Measurements from ENCODE around the gene USP48. TPM values are rescaled to one million over a fixed set of nuclear protein-coding genes. Genes with fewer than 3 reads are reported as not detected.

Gene USP48
- total and polyA plus RNA-seq, 2 of the 13 experiments (the other 11 are each of a cell fraction or from before 2014, with no cell fraction given), result 30.4 to 30.7 TPM

DNA sequence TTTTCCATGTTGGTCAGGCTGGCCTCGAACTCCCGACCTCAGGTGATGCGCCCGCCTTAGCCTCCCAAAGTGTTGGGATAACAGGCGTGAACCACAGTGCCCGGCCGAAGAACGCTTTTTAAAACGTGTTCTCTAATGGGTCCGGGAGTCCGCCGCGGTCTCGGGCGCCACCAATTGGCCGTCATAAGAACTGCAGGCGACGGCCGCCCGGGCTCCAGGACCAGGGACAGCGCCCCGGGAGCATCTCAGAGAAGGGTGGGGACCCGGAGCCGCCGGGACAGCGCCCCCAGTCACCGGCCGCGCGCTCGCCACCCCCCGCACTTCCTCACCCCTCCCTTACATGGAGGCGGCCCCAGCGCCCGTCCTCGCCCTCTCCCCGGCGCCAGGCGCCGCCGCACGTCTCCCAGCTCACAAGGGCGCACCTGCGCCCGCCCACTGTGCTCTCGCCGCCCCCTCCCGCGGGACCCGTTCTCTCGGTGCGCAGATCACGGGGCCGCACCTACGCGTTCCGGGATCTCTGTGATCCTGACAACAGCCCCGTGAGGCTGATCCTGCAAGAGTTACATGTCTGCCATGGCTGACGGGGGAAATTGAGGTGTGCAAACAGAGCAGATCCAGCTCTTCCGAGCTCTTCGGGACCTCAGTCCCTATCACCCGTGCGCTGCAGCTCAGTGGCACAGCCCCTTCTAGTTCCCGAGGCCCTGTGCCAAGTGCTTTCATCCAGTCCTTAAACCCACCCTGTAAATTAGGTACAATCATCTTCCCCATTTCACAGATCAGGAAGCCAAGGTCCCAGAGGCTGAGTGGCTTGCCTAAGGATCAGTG is 123.6 kb downstream of the USP48 start:
- H2AFZ ChIP-seq (ENCODE audit: low read length), result no peak overlapping the region
- ChIA-PET POLR2A (interaction anchor here (1.7 kb wide), 1 partner anchor 10 kb away, joined by 5 read pairs; the partner anchor contains the start of gene RAP1GAP), CTCF (ENCODE audit: low intra/inter-chr PET ratio, low total read pairs) (interaction anchor here (1.5 kb wide), 1 partner anchor 151 kb away, joined by 6 read pairs; no protein-coding TSS in a partner anchor)
- no peaks in the 10 kb centered on the region for H3K36me3 ChIP-seq (replicated peaks in 1 of 2; ENCODE audit: control insufficient read depth in 1 of 2, insufficient read depth in 2 of 2, low read length in 2 of 2)
- peak overlapping the region; percentile 56 for H3K4me2 ChIP-seq (ENCODE audit: low read depth, low read length)
- peaks cover 50% of the 10 kb centered on the region for H4K20me1 ChIP-seq (ENCODE audit: insufficient read depth, low read length)
- H3K9ac ChIP-seq (ENCODE audit: insufficient read depth, low read depth, low read length), result no peak overlapping the region; the same call in 1 of the 2 replicates
- no TSS peak for BruUV-seq (replicated peaks)
- peak; percentile 58 for DNase-seq (ENCODE audit: low spot score)
- intact Hi-C loops (cut with micrococcal nuclease; ENCODE audit: unreplicated experiment) (loop anchor here (2.0 kb wide), 1 partner anchor 65 kb away; no protein-coding TSS in a partner anchor), in situ Hi-C loops (cut with HindIII; ENCODE audit: extremely low pct_ligation_motif_present, low pct_unique_long_range_greater_than_20kb) (loop anchor here (5.0 kb wide), 1 partner anchor 147 kb away; no protein-coding TSS in a partner anchor)
- FAIRE-seq, result no peak
- H3K4me1 ChIP-seq (ENCODE audit: insufficient read depth, low read length), result peaks cover 20% of the 10 kb centered on the region
- ATAC-seq, result peak; percentile 81
- H3K27me3 ChIP-seq (ENCODE audit: control insufficient read depth in 1 of 2, insufficient read depth in 2 of 2, low read length in 2 of 2), result no peaks in the 10 kb centered on the region
- WGBS (ENCODE audit: low lambda C conversion rate), result 17% methylated on average over 19 of the region's 64 CpGs
- no peaks in the 10 kb centered on the region for H3K9me3 ChIP-seq (ENCODE audit: low read length)
- peak overlapping the region in 1 of 3 experiments; percentile 61; a peak in 3 of 6 replicates for H3K4me3 ChIP-seq (replicated peaks in 1 of 3; ENCODE audit: insufficient read depth in 1 of 3, low read depth in 2 of 3, low read length in 3 of 3)
- H3K27ac ChIP-seq (ENCODE audit: extremely low read length, insufficient read depth, low read length), result no peak overlapping the region
- H3K79me2 ChIP-seq (ENCODE audit: insufficient read depth, low read length), result no peaks in the 10 kb centered on the region
- TF ChIP-seq KMT2B (CRISPR knock-in tag; IDR thresholded peaks at IDR 0.05) (peak; percentile 85), GTF3A (CRISPR knock-in tag; conservative IDR thresholded peaks at IDR 0.05) (0 out of 2 replicates have a peak, but pooled peaks have one; percentile 32), SMYD3 (CRISPR knock-in tag; IDR thresholded peaks at IDR 0.05) (no peak), ZNF792 (CRISPR knock-in tag; IDR thresholded peaks at IDR 0.05) (peak; percentile 97), RFXANK (CRISPR knock-in tag; IDR thresholded peaks at IDR 0.05) (peak; percentile 93; the same call in 1 of the 2 replicates), SMAD3 (CRISPR knock-in tag; IDR thresholded peaks at IDR 0.05) (peak; percentile 99), ZNF615 (CRISPR knock-in tag; IDR thresholded peaks at IDR 0.05; ENCODE audit: borderline replicate concordance) (peak; percentile 92; the same call in 1 of the 2 replicates), E2F1 (CRISPR knock-in tag; IDR thresholded peaks at IDR 0.05) (peak; percentile 50; the same call in 1 of the 2 replicates), EED (CRISPR knock-in tag; IDR thresholded peaks at IDR 0.05) (peak; percentile 84), USF2 (IDR thresholded peaks at IDR 0.05; ENCODE audit: low read depth, low read length) (no peak), USF2 (CRISPR knock-in tag; IDR thresholded peaks at IDR 0.05; ENCODE audit: borderline replicate concordance) (no peak), SP2 (CRISPR knock-in tag; IDR thresholded peaks at IDR 0.05) (no peak)
- TF ChIP-seq, protein P1, sequence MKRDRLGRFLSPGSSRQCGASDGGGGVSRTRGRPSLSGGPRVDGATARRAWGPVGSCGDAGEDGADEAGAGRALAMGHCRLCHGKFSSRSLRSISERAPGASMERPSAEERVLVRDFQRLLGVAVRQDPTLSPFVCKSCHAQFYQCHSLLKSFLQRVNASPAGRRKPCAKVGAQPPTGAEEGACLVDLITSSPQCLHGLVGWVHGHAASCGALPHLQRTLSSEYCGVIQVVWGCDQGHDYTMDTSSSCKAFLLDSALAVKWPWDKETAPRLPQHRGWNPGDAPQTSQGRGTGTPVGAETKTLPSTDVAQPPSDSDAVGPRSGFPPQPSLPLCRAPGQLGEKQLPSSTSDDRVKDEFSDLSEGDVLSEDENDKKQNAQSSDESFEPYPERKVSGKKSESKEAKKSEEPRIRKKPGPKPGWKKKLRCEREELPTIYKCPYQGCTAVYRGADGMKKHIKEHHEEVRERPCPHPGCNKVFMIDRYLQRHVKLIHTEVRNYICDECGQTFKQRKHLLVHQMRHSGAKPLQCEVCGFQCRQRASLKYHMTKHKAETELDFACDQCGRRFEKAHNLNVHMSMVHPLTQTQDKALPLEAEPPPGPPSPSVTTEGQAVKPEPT (CRISPR knock-in tag; IDR thresholded peaks at IDR 0.05; ENCODE audit: low read depth), result 0 out of 2 replicates have a peak, but pooled peaks have one; percentile 36
- TF ChIP-seq, protein P2, sequence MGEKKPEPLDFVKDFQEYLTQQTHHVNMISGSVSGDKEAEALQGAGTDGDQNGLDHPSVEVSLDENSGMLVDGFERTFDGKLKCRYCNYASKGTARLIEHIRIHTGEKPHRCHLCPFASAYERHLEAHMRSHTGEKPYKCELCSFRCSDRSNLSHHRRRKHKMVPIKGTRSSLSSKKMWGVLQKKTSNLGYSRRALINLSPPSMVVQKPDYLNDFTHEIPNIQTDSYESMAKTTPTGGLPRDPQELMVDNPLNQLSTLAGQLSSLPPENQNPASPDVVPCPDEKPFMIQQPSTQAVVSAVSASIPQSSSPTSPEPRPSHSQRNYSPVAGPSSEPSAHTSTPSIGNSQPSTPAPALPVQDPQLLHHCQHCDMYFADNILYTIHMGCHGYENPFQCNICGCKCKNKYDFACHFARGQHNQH (CRISPR knock-in tag; IDR thresholded peaks at IDR 0.05), result peak; percentile 98
